Breast epithelium (tissue), 3 donors: ENCODE data around the gene FNIP1.

ENCODE experiments used
- POLR2A ChIP-seq: fragments of 450-650 bp; IDR thresholded peaks from one replicate; pipeline ENCODE4 v1.6.1; 2016; ENCODE audit warnings: antibody characterized with exemption, mild to moderate bottlenecking, moderate library complexity
- POLR2AphosphoS5 ChIP-seq, 3 donors: sonication (generic); formaldehyde crosslinking; IDR thresholded peaks; one replicate each; pipeline ENCODE4 v1.6.1; 2017; ENCODE audit warnings: antibody characterized with exemption in 3 of 3
- TF ChIP-seq, protein P1 (sequence below), 3 donors: fragments of 450-650 bp; IDR thresholded peaks; one replicate each; pipeline ENCODE4 v1.5.1; 2016 to 2017; ENCODE audit warnings: antibody characterized with exemption in 3 of 3, mild to moderate bottlenecking in 3 of 3, moderate library complexity in 3 of 3

DNA sequence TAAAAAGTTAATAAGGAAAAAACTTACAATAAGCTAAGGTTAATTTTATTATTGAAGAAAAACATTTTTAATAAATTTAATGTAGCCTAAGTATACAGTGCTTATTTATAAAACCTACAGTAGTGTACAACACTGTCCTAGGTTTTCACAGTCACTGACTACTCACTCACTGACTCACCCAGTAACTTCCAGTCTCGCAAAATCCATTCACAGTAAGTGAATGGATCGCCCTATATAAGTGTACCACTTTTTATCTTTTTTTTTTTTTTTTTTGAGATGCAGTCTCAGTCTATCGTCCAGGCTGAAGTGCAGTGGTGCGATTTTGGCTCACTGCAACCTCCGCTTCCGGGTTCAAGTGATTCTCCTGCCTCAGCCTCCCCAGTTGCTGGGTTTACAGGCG, 47.7 kb downstream of the FNIP1 start:
- TF ChIP-seq, protein P1, sequence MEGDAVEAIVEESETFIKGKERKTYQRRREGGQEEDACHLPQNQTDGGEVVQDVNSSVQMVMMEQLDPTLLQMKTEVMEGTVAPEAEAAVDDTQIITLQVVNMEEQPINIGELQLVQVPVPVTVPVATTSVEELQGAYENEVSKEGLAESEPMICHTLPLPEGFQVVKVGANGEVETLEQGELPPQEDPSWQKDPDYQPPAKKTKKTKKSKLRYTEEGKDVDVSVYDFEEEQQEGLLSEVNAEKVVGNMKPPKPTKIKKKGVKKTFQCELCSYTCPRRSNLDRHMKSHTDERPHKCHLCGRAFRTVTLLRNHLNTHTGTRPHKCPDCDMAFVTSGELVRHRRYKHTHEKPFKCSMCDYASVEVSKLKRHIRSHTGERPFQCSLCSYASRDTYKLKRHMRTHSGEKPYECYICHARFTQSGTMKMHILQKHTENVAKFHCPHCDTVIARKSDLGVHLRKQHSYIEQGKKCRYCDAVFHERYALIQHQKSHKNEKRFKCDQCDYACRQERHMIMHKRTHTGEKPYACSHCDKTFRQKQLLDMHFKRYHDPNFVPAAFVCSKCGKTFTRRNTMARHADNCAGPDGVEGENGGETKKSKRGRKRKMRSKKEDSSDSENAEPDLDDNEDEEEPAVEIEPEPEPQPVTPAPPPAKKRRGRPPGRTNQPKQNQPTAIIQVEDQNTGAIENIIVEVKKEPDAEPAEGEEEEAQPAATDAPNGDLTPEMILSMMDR (IDR thresholded peaks at IDR 0.05) = no peak
- TF ChIP-seq POLR2AphosphoS5 (IDR thresholded peaks at IDR 0.05) (no peak), POLR2A (no peak)
